Measurements from ENCODE around the gene PCGF5. TPM values are rescaled to one million over a fixed set of nuclear protein-coding genes. Genes with fewer than 3 reads are reported as not detected.

Gene PCGF5
- total and polyA plus RNA-seq, 8 donors, result 10.7 to 78.2 (median 33.8) TPM

DNA sequence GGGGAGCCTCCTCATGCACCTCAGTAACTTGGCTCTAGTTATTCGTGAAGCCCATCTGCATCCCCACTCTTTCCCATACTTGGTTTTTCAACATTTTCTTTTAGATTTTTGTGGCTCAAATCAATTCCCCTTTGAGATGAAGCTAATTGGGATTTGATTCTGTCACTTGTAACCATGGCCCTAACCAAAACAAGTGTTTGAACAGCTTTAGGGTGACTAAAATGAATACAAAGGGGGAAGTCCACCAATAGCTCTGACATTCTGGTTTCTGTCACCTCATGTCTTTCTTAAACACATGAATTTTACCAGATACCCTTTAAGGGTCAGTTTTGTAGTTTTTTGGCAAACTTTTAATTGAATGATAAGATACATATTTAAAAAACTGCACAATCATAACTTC is 87.0 kb downstream of the PCGF5 start:
- Histone ChIP-seq H3K27ac (no peak overlapping the region), H3K9me3 (no peaks in the 10 kb centered on the region), H3K4me3 (no peak overlapping the region), H3K4me1 (no peaks in the 10 kb centered on the region), H3K27me3 (peaks cover 0 to 8% (median 0%) of the 10 kb centered on the region in 3 donors), H3K36me3 (no peaks in the 10 kb centered on the region)
- DNase-seq, result no peak
- intact Hi-C loops (cut with DNase I; ENCODE audit: low total_unique reads), result no loop called here
- WGBS, 5 donors, result 85 to 95% (median 89%) methylated on average over 1 of the region's 1 CpG
- TF ChIP-seq, protein P1, sequence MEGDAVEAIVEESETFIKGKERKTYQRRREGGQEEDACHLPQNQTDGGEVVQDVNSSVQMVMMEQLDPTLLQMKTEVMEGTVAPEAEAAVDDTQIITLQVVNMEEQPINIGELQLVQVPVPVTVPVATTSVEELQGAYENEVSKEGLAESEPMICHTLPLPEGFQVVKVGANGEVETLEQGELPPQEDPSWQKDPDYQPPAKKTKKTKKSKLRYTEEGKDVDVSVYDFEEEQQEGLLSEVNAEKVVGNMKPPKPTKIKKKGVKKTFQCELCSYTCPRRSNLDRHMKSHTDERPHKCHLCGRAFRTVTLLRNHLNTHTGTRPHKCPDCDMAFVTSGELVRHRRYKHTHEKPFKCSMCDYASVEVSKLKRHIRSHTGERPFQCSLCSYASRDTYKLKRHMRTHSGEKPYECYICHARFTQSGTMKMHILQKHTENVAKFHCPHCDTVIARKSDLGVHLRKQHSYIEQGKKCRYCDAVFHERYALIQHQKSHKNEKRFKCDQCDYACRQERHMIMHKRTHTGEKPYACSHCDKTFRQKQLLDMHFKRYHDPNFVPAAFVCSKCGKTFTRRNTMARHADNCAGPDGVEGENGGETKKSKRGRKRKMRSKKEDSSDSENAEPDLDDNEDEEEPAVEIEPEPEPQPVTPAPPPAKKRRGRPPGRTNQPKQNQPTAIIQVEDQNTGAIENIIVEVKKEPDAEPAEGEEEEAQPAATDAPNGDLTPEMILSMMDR (IDR thresholded peaks at IDR 0.05), result no peak
- TF ChIP-seq POLR2AphosphoS5 (IDR thresholded peaks at IDR 0.05) (no peak), EP300 (IDR thresholded peaks at IDR 0.05) (no peak), POLR2A (IDR thresholded peaks at IDR 0.05) (no peak)

DNA sequence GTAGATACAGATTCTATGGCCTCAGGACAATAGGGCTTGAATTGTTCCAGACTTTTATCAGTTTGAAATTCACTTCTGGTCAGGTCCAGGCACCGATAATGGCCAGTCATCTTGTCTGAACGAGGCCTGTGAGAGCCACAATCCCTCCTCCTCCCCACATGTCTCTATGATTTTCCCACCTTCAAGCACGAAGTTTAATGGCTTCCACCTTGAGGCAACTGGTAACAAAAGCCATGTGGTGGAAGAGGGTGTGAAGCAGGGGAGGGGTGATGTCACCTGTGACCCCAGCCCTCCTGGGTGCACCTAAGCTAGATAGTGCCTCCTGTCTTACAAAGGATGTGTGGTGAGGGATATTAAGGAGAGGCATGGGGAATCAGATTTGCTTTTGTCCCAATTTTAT is 89.2 kb downstream of the PCGF5 start:
- TF ChIP-seq, protein P1 (IDR thresholded peaks at IDR 0.05), result no peak
- TF ChIP-seq POLR2AphosphoS5 (IDR thresholded peaks at IDR 0.05) (no peak), POLR2A (IDR thresholded peaks at IDR 0.05) (no peak), EP300 (IDR thresholded peaks at IDR 0.05) (no peak)
- Histone ChIP-seq H3K36me3 (no peaks in the 10 kb centered on the region), H3K27me3 (peaks cover 0 to 8% (median 0%) of the 10 kb centered on the region in 3 donors), H3K4me3 (no peak overlapping the region), H3K9me3 (no peaks in the 10 kb centered on the region), H3K4me1 (no peaks in the 10 kb centered on the region), H3K27ac (no peak overlapping the region)
- 79 to 91% (median 86%) methylated on average over 3 of the region's 3 CpGs for WGBS, 5 donors
- DNase-seq, result no peak
- intact Hi-C loops (cut with DNase I; ENCODE audit: low total_unique reads), result no loop called here

DNA sequence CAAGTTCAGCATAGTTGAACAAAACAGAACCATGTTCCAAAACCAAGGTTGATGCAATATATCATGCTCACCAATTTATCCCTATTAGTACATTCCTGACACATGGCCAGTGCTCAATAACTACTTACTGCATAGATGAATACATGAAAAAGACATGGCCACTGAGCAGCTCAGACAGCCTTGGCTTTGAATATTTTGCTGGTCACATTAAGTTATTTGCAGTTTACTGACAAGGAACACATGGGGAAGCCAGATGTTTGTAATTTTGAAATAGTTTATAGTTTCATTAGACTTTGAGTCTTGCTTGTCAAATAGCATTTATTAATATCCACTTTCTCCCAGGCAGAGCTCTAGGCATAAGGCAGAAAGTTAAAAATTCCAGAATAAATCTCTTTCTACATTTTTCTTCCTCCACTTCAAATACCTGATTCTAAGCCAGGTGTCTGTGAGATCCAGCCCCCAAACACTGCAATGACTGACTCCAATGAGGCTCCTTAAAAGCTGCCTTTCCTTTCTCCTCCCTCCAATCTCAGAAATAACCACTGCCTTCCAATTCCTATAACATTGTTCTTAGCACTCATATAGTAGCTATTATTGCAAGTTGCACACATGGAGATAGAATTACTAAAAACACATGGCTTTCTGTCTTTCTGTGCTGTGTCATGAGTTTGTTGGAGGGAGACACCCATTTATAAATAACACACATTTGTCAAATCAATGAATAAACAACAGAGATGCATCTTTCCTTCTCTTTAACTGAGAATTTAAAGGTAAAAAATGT is 91.3 kb downstream of the PCGF5 start:
- peak in 1 of 2 donors; percentile 24 for DNase-seq
- TF ChIP-seq POLR2AphosphoS5 (IDR thresholded peaks at IDR 0.05) (no peak), POLR2A (IDR thresholded peaks at IDR 0.05) (no peak), EP300 (IDR thresholded peaks at IDR 0.05) (no peak)
- TF ChIP-seq, protein P1 (IDR thresholded peaks at IDR 0.05), result no peak
- intact Hi-C loops (cut with DNase I; ENCODE audit: low total_unique reads), result no loop called here

DNA sequence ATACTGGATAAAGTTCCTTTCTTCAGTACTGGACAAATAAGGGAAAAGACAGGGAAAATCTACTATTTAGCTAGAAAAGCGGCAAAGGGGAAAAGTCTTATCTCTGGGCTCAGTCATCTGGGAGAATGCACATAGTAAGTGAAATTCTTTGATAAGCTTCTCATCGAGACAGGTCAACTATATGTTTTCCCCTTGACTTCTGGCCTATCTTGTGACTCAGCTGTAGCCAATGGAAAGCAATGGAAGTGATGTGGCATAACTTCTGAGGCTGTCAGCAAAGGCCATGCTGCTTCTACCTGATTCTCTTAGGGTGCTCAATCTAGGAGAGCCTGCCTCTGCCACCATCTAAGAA is 91.9 kb downstream of the PCGF5 start:
- Histone ChIP-seq H3K27me3 (peaks cover 0 to 3% (median 0%) of the 10 kb centered on the region in 3 donors), H3K27ac (no peak overlapping the region), H3K4me1 (no peaks in the 10 kb centered on the region), H3K9me3 (no peaks in the 10 kb centered on the region), H3K4me3 (no peak overlapping the region), H3K36me3 (no peaks in the 10 kb centered on the region)
- WGBS, 5 donors, result 54 to 72% (median 69%) methylated on average over 2 of the region's 2 CpGs
- TF ChIP-seq, protein P1 (IDR thresholded peaks at IDR 0.05), result no peak
- TF ChIP-seq EP300 (IDR thresholded peaks at IDR 0.05) (no peak), POLR2A (IDR thresholded peaks at IDR 0.05) (no peak), POLR2AphosphoS5 (IDR thresholded peaks at IDR 0.05) (no peak)
- intact Hi-C loops (cut with DNase I; ENCODE audit: low total_unique reads), result no loop called here
- DNase-seq, result no peak

More for the DNA sequence above, 91.3 kb downstream of the PCGF5 start:
- H3K4me3 ChIP-seq, result no peak overlapping the region
- no peaks in the 10 kb centered on the region for H3K36me3 ChIP-seq
- no peaks in the 10 kb centered on the region for H3K4me1 ChIP-seq
- no peaks in the 10 kb centered on the region for H3K9me3 ChIP-seq
- peaks cover 0 to 3% (median 0%) of the 10 kb centered on the region in 3 donors for H3K27me3 ChIP-seq
- H3K27ac ChIP-seq, result no peak overlapping the region
